Effector memory CD4-positive, alpha-beta T cell (primary cell): ENCODE data around the gene CXCL16.

Experiments used
- DNase-seq, 3 donors: peaks; one replicate each; pipeline ENCODE4 v3.0.0-alpha.2; 2020
- H3K27ac ChIP-seq: 2 replicates; pipeline ENCODE4 v1.7.0; 2013; ENCODE audit warnings: mild to moderate bottlenecking, low read length, moderate library complexity; ENCODE audit not compliant: insufficient read depth, poor library complexity, severe bottlenecking
- H3K27me3 ChIP-seq: replicated peaks from 2 replicates; pipeline ENCODE4 v1.7.0; 2013; ENCODE audit warnings: mild to moderate bottlenecking, low read length; ENCODE audit not compliant: insufficient read depth, control insufficient read depth, poor library complexity, severe bottlenecking
- H3K36me3 ChIP-seq: 2 replicates; pipeline ENCODE4 v1.7.0; 2013; ENCODE audit warnings: mild to moderate bottlenecking, low read length, moderate library complexity; ENCODE audit not compliant: control insufficient read depth, insufficient read depth
- H3K4me1 ChIP-seq: 2 replicates; pipeline ENCODE4 v1.7.0; 2013; ENCODE audit warnings: low read length, mild to moderate bottlenecking; ENCODE audit not compliant: control insufficient read depth, insufficient read depth, poor library complexity, severe bottlenecking
- H3K4me3 ChIP-seq: 2 replicates; pipeline ENCODE4 v1.7.0; 2013; ENCODE audit warnings: low read length, low read depth, mild to moderate bottlenecking; ENCODE audit not compliant: insufficient read depth, poor library complexity, severe bottlenecking
- H3K9me3 ChIP-seq: 2 replicates; pipeline ENCODE4 v1.7.0; 2013; ENCODE audit warnings: mild to moderate bottlenecking, low read length, moderate library complexity; ENCODE audit not compliant: control insufficient read depth

Gene CXCL16

DNA sequence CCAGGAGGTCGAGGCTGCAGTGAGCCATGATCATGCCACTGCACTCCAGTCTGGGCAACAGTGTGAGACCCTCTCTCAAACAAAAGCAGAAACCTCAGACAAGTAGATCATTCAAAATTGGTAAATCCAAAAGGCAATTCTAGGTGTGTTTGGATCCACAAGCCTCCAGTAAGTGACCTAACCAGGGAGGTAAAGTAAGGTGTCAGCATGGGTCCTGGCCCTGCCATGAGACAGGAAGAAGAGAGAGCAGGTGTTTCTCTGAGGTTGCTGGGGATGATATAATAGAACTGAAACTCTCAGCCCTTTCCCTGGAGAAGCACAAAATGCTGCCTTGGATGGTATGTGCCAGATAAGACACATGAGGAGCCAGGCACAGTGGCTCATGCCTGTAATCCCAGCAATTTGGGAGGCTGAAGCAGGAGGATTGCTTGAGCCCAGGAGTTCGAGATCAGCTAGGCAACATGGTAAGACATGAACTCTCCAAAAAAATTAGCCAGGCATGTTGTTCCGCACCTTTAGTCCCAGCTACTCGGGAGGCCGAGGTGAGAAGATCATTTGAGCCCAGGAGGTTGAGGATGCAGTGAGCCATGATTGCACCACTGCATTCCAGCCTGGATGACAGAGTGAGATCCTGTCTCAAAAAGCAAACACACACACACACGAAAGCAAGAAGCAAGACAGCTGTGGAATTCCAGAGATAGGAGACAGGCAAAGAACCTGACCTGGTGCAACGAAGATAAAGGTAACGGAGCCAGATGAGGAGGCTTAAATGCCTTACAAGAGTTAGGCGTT lies 38.4 kb upstream of the CXCL16 start:
- Histone ChIP-seq H3K4me1 (no peaks in the 10 kb centered on the region), H3K27ac (no peak overlapping the region), H3K4me3 (no peak overlapping the region), H3K9me3 (no peaks in the 10 kb centered on the region), H3K27me3 (peaks cover 10% of the 10 kb centered on the region), H3K36me3 (no peaks in the 10 kb centered on the region)
- DNase-seq, result no peak

DNA sequence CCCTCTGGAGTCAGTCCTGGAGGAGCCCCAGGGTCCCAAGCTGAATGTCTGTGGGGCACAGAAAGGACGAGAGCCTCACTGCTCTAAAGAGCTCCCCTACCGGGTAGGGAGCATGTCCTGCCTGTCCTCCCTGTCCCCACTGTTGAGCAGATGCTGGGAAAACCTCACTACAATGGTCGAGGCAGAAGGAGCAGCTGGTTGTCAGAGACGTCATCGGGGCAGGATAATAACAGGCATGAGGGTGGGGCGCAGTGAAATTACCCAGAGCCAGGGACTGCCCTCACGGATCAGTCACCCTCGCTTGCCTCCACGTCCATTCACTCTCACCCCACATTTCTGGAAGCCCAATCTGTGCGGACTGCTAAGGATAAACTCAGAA lies 32.5 kb upstream of the CXCL16 start:
- Histone ChIP-seq H3K4me3 (no peak overlapping the region), H3K27ac (no peak overlapping the region), H3K4me1 (no peaks in the 10 kb centered on the region), H3K9me3 (no peaks in the 10 kb centered on the region), H3K36me3 (no peaks in the 10 kb centered on the region), H3K27me3 (no peaks in the 10 kb centered on the region)
- DNase-seq, result no peak

DNA sequence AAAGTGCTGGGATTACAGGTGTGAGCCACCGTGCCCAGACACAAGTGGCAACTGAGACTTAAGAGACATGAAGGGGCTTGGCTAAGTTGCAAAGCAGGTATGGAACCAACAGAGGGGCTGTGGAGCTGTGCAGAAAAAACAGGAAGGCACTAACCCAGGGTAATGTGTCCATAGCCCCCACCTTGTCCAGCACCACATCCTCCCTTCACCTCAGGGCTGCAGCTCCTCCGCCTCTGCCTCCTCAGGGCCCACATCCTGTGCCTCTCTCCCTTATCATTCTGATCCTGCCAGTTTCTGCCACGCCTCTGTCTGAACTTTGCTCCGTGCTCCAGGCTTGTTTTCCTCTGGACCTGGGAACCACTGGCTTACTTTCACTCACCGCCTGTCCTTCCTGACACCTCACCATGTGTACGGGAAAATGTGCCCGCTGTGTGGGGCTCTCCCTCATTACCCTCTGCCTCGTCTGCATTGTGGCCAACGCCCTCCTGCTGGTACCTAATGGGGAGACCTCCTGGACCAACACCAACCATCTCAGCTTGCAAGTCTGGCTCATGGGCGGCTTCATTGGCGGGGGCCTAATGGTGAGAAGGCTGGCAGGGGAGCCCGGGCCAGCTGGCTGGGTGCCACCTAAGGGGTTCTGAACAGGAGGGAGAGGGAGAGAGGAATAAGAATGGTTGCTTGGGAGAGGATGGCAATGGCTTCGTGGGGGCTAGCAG lies 31.9 kb upstream of the CXCL16 start, which contains the start of gene TM4SF5:
Gene TM4SF5 (plus strand): TSS at position 368 of the 716 bp plus-strand sequence. CDS start 37 bp downstream, at position 405.
- no peaks in the 10 kb centered on the region for H3K9me3 ChIP-seq
- DNase-seq, result no peak
- no peak within 1 kb of the TSS for H3K4me3 ChIP-seq
- no peaks in the 10 kb centered on the region for H3K4me1 ChIP-seq
- no peaks in the 10 kb centered on the region for H3K27me3 ChIP-seq
- no peaks in the 10 kb centered on the region for H3K36me3 ChIP-seq
- H3K27ac ChIP-seq, result no peak within 1 kb of the TSS

DNA sequence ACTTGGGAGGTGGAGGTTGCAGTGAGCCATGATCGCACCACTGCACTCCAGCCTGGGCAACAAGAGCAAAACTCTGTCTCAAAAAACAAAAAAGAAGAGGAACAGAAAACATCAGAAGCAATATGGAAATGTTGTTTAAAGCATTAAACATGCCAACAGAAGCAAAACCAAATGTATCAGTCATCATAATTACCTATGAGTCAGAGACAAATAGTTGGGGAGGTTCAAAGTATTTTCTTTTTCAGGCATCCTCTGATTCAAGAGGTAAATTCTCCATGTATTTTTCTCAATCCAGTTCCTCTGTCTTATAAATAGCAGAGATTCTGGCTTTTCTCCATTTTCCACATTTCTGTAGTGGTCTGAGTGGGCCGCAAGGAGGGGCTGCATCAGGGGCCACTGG lies 29.9 kb upstream of the CXCL16 start:
- H3K27me3 ChIP-seq, result no peaks in the 10 kb centered on the region
- H3K9me3 ChIP-seq, result no peaks in the 10 kb centered on the region
- H3K4me1 ChIP-seq, result no peaks in the 10 kb centered on the region

DNA sequence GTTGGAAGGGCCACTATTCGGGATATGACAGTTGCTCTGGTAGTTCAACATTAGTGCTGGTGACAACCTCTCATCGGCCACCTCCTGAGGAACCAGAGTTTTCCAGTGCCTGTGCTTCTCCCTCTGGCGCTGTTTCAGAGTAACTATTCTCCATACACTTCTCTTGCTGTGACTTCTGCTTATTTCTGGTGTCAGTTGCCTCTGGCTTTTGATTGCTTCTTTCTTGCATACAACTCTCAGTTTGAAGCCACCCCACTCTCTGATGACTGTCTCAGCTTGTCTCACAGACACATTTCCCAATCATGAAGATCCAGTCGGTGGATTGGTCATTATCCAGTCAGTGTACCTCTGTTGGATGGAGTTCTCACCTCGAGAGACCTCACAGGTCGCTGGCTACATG lies 28.6 kb upstream of the CXCL16 start:
- DNase-seq, result no peak
- no peak overlapping the region for H3K27ac ChIP-seq
- H3K27me3 ChIP-seq, result no peaks in the 10 kb centered on the region
- H3K4me3 ChIP-seq, result no peak overlapping the region
- no peaks in the 10 kb centered on the region for H3K4me1 ChIP-seq
- H3K36me3 ChIP-seq, result no peaks in the 10 kb centered on the region
- no peaks in the 10 kb centered on the region for H3K9me3 ChIP-seq

More for the DNA sequence above, 29.9 kb upstream of the CXCL16 start:
- Histone ChIP-seq H3K4me3 (no peak overlapping the region), H3K27ac (no peak overlapping the region), H3K36me3 (no peaks in the 10 kb centered on the region)
- no peak for DNase-seq

DNA sequence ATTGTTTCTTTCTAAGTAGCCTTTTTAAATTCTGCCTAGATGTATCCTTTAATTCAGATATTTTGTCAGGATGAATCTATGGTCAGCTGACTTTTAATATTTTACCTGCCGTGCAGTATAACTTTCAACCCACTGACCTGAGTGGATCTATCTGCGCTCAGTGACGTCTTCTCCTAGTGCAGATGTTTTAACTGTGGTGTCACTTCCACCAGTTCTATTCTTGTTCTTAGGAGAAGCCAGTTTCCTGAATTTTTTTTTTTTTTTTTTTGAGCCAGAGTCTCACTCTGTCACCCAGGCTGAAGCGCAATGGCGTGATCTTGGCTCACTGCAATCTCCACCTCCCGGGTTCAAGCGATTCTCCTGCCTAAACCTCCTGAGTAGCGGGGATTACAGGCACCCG lies 27.0 kb upstream of the CXCL16 start:
- Histone ChIP-seq H3K4me3 (no peak overlapping the region), H3K9me3 (no peaks in the 10 kb centered on the region), H3K4me1 (no peaks in the 10 kb centered on the region), H3K27me3 (no peaks in the 10 kb centered on the region), H3K27ac (no peak overlapping the region), H3K36me3 (no peaks in the 10 kb centered on the region)
- no peak for DNase-seq

DNA sequence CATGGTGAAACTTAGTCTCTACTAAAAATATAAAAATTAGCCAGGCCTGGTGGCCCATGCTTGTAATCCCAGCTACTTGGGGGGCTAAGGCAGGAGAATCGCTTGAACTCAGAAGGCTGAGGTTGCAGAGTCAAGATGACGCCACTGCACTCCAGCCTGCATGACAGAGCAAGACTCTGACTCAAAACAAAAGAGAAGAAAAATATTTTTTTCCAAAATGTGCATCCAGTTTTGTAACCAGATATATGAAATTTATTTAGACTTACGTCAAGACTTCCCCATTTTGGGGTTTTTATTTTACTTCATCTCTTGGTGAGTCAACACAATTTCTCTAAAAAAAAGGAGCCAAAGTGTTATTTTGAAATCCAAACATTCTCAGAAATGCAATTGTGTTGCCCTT lies 26.5 kb upstream of the CXCL16 start:
- H3K27me3 ChIP-seq, result no peaks in the 10 kb centered on the region
- H3K4me1 ChIP-seq, result no peaks in the 10 kb centered on the region
- DNase-seq, result no peak
- H3K9me3 ChIP-seq, result no peaks in the 10 kb centered on the region
- no peak overlapping the region for H3K4me3 ChIP-seq
- no peaks in the 10 kb centered on the region for H3K36me3 ChIP-seq
- H3K27ac ChIP-seq, result no peak overlapping the region

DNA sequence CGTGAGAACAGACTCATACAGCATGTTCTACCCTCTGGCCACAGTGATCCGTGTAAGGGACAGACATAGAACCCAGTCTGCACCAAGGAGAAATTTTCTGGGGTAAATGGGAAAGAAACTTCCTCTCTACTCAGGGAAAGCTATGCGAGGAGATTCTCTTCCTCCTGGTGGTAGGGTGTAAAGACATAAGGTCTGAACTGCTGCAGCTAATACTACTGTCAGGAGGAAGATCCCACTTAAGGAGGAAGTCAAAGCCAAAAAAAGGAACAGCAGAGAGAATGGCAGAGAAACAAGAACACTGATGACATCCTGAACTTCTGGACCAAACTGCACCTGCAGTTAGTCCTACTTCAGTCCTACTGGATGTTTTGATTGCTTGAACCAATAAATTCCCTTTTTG lies 24.9 kb upstream of the CXCL16 start:
- Histone ChIP-seq H3K4me1 (no peaks in the 10 kb centered on the region), H3K4me3 (no peak overlapping the region), H3K27ac (no peak overlapping the region), H3K36me3 (no peaks in the 10 kb centered on the region), H3K9me3 (no peaks in the 10 kb centered on the region), H3K27me3 (no peaks in the 10 kb centered on the region)
- no peak for DNase-seq

DNA sequence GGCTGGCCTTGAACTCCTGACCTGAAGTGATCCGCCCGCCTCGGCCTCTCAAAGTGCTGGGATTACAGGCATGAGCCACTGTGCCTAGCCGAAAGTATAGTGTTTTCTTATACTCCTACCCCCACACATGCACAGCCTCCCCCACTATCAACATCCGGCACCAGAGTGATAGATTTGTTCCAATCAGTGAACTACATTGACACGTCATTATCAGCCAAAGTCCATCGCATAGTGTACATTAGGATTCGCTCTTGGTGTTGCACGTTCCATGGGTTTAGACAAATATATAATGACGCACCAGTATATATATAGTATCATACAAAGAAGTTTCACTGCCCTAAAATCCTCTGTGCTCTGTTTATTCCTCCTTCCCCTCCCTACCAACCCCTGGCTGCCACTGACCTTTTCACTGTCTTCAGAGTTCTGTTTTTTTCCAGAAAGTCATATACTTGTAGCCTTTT lies 20.1 kb upstream of the CXCL16 start:
- Histone ChIP-seq H3K27ac (no peak overlapping the region), H3K36me3 (no peaks in the 10 kb centered on the region), H3K4me3 (no peak overlapping the region), H3K27me3 (no peaks in the 10 kb centered on the region), H3K4me1 (no peaks in the 10 kb centered on the region), H3K9me3 (no peaks in the 10 kb centered on the region)
- no peak for DNase-seq

DNA sequence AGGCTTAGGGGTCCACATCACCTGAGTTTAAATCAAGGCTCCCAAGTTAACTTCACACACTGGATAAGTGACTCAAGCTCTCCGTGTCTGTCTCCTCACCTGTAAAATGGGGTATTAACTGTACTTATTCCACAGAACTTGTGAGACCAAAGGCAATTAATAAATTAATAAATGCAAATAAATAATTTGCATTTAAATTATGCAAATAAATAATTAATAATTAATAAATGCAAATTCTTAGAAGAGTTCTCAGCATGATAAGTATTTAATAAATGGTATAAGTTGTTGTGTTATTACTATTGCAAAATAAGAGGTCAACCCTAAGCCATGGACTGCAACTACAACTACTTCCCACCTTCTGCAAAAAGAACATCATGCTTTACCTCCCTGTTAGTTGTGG lies 13.7 kb upstream of the CXCL16 start:
- no peaks in the 10 kb centered on the region for H3K27me3 ChIP-seq
- no peak for DNase-seq
- H3K36me3 ChIP-seq, result no peaks in the 10 kb centered on the region
- no peak overlapping the region for H3K4me3 ChIP-seq
- H3K9me3 ChIP-seq, result no peaks in the 10 kb centered on the region
- peaks cover 1% of the 10 kb centered on the region for H3K4me1 ChIP-seq
- H3K27ac ChIP-seq, result no peak overlapping the region
